Endothelial cell of umbilical vein (primary cell): ENCODE data around the gene ARL2BP. TPM values are rescaled to one million over a fixed set of nuclear protein-coding genes. Genes with fewer than 3 reads are reported as not detected.

ENCODE experiments used
- BruUV-seq: library from RNA; stranded (reverse); fragments of 400-500 nt; replicated peaks from 2 replicates; lab custom pipeline; 2021; lab: Mats Ljungman, UMichigan
- CTCF ChIA-PET: fragments of 300-600, 350-600 bp; sonication (Branson Sonifier 250); formaldehyde crosslinking; loops from one replicate; lab custom pipeline; 2021; ENCODE audit warnings: antibody characterized with exemption, inconsistent platforms; lab: Charles Lee
- POLR2A ChIA-PET: fragments of 300-600, 350-600 bp; sonication (Branson Sonifier 250); formaldehyde crosslinking; loops from one replicate; lab custom pipeline; 2021; ENCODE audit warnings: antibody characterized with exemption, inconsistent platforms; lab: Charles Lee
- DNase-seq: peaks from one replicate; pipeline ENCODE4 v3.0.0-alpha.2; 2011; ENCODE audit warnings: low read depth, low spot score
- FAIRE-seq: peaks from 2 replicates; lab custom pipeline; 2011; peaks lifted over from hg19 to GRCh38; lab: Jason Lieb, UNC
- H2AFZ ChIP-seq: 2 replicates; pipeline ENCODE4 v1.6.0; 2012; ENCODE audit warnings: low read depth, low read length, control low read depth, inconsistent platforms
- H3K27ac ChIP-seq: 2 replicates; pipeline ENCODE4 v1.5.1; 2011; ENCODE audit warnings: low read depth, mild to moderate bottlenecking, control low read depth, low read length, moderate library complexity; ENCODE audit not compliant: insufficient read depth
- H3K27me3 ChIP-seq, 2 experiments: 2 replicates each; pipeline versions ENCODE4 v1.6.0 to v1.6.1; 2011; ENCODE audit warnings: low read length in 2 of 2, mixed read lengths in 1 of 2; ENCODE audit not compliant: control insufficient read depth in 2 of 2, insufficient read depth in 2 of 2
- H3K36me3 ChIP-seq, 2 experiments: 2 replicates in 1 of 2; 3 replicates in 1 of 2; pipeline ENCODE4 v1.5.1; 2011; ENCODE audit warnings: low read length in 2 of 2, mild to moderate bottlenecking in 1 of 2, moderate library complexity in 1 of 2; ENCODE audit not compliant: control insufficient read depth in 2 of 2, insufficient read depth in 2 of 2; ENCODE audit errors: extremely low read depth in 1 of 2
- H3K4me1 ChIP-seq: 3 replicates; pipeline ENCODE4 v1.5.1; 2011; ENCODE audit warnings: mild to moderate bottlenecking, low read length; ENCODE audit not compliant: control insufficient read depth, insufficient read depth; ENCODE audit errors: extremely low read depth
- H3K4me2 ChIP-seq: 2 replicates; pipeline ENCODE4 v1.6.1; 2011; ENCODE audit warnings: low read length, control low read depth, mixed read lengths; ENCODE audit not compliant: insufficient read depth
- H3K4me3 ChIP-seq, 3 experiments: fragments of 200-600 bp in 1 of 3; sonication (generic), shearing (Covaris generic) in 1 of 3; replicated peaks in 1 of 3; 2 replicates each; pipeline ENCODE4 v1.5.1; 2011 to 2016; ENCODE audit warnings: control low read depth in 3 of 3, low read length in 3 of 3, mild to moderate bottlenecking in 2 of 3, inconsistent platforms in 1 of 3, low read depth in 1 of 3, moderate library complexity in 1 of 3; ENCODE audit not compliant: insufficient read depth in 1 of 3
- H3K79me2 ChIP-seq: 2 replicates; pipeline ENCODE4 v1.6.0; 2012; ENCODE audit warnings: low read length, inconsistent platforms; ENCODE audit not compliant: control insufficient read depth, insufficient read depth
- H3K9ac ChIP-seq: replicated peaks from 2 replicates; pipeline ENCODE3; 2011; ENCODE audit warnings: low read length, control low read depth; ENCODE audit not compliant: insufficient read depth; ENCODE audit errors: extremely low read depth
- H3K9me1 ChIP-seq: replicated peaks from 3 replicates; pipeline ENCODE4 v1.6.0; 2011; ENCODE audit warnings: mild to moderate bottlenecking, low read length; ENCODE audit not compliant: control insufficient read depth, insufficient read depth; ENCODE audit errors: extremely low read depth
- H3K9me3 ChIP-seq: replicated peaks from 2 replicates; pipeline ENCODE4 v1.5.1; 2012; ENCODE audit warnings: low read length, inconsistent platforms; ENCODE audit not compliant: control insufficient read depth, insufficient read depth
- H4K20me1 ChIP-seq: replicated peaks from 2 replicates; pipeline ENCODE3; 2011; ENCODE audit warnings: mild to moderate bottlenecking, low read length; ENCODE audit not compliant: control insufficient read depth, insufficient read depth; ENCODE audit errors: extremely low read depth
- CTCF ChIP-seq, 2 donors: IDR thresholded peaks; 1 replicate in 1 of 2; 2 replicates in 1 of 2; pipeline ENCODE4 v1.5.1; 2011; ENCODE audit warnings: low read length in 2 of 2, mild to moderate bottlenecking in 2 of 2, moderate library complexity in 2 of 2, control low read depth in 1 of 2, inconsistent platforms in 1 of 2, low read depth in 1 of 2; ENCODE audit not compliant: insufficient read depth in 1 of 2; ENCODE audit errors: extremely low read depth in 1 of 2
- EZH2 ChIP-seq: IDR thresholded peaks from 2 replicates; pipeline ENCODE4 v1.6.1; 2012; ENCODE audit warnings: borderline replicate concordance, low read depth, mild to moderate bottlenecking, moderate library complexity, low read length, inconsistent platforms; ENCODE audit not compliant: severe bottlenecking
- FOS ChIP-seq: IDR thresholded peaks from 2 replicates; pipeline ENCODE4 v1.6.1; 2011; ENCODE audit warnings: mild to moderate bottlenecking, low read length, moderate library complexity, borderline replicate concordance; ENCODE audit not compliant: insufficient read depth
- GATA2 ChIP-seq: IDR thresholded peaks from 2 replicates; pipeline ENCODE4 v1.7.0; 2011; ENCODE audit warnings: low read depth, mild to moderate bottlenecking, moderate library complexity, mixed read lengths, low read length; ENCODE audit not compliant: insufficient read length, insufficient read depth
- JUN ChIP-seq: IDR thresholded peaks from 2 replicates; pipeline ENCODE4 v1.6.1; 2011; ENCODE audit warnings: borderline replicate concordance, low read depth; ENCODE audit not compliant: insufficient read length, insufficient read depth
- MAX ChIP-seq: IDR thresholded peaks from 2 replicates; pipeline ENCODE4 v1.6.1; 2011; ENCODE audit not compliant: insufficient read depth, insufficient read length
- MYC ChIP-seq: IDR thresholded peaks from one replicate; pipeline ENCODE4 v1.6.1; 2011; ENCODE audit warnings: mild to moderate bottlenecking, low read depth, low read length
- POLR2A ChIP-seq: IDR thresholded peaks from 2 replicates; pipeline ENCODE4 v1.6.1; 2012; ENCODE audit warnings: low read depth, mild to moderate bottlenecking, control low read depth, low read length
- POLR2AphosphoS5 ChIP-seq: IDR thresholded peaks from 2 replicates; pipeline ENCODE4 v1.6.1; 2012; ENCODE audit warnings: low read depth, mild to moderate bottlenecking, control low read depth, low read length, moderate library complexity; ENCODE audit not compliant: insufficient read depth
- dilution Hi-C: fragments of 300-500 bp; cut with MboI; formaldehyde crosslinking; loops from one replicate; pipeline ENCODE4 v1.15.0; 2019; ENCODE audit warnings: low sequenced_read_pairs; ENCODE audit not compliant: extremely low pct_ligation_motif_present
- intact Hi-C: fragments of 100-400 bp; cut with micrococcal nuclease; formaldehyde crosslinking; loops from one replicate; pipeline ENCODE4 v1.10.0; 2022
- polyA plus RNA-seq, 4 experiments: library from polyadenylated mRNA; depleted of rRNA in 3 of 4; stranded (reverse) in 3 of 4; unstranded in 1 of 4; fragments of >200 nt; gene quantifications; 2 replicates each; pipeline versions ENCODE4 v1.2.1 to v1.2.3, GENCODE V29; 2011 to 2012; ENCODE audit warnings: missing spikeins in 1 of 4
- total RNA-seq: library from RNA; stranded (reverse); gene quantifications from 2 replicates; pipeline ENCODE4 v1.2.3, GENCODE V29; 2021

The ARL2BP gene
- total and polyA plus RNA-seq, 2 donors (not counting 3 experiments of a cell fraction or from before 2014, with no cell fraction given) = 80.4 to 111 TPM

GRCh38 chr16:57226701-57227621 is 18.1 kb upstream of the ARL2BP start:
- DNase-seq (no peak), FAIRE-seq (no peak)
- Histone ChIP-seq H3K36me3 (peaks cover 35 to 40% of the 10 kb centered on the region in 2 experiments), H4K20me1 (no peaks in the 10 kb centered on the region), H3K27ac (no peak overlapping the region), H3K79me2 (no peaks in the 10 kb centered on the region), H2AFZ (no peak overlapping the region), H3K9ac (no peak overlapping the region), H3K4me1 (no peaks in the 10 kb centered on the region), H3K9me3 (no peaks in the 10 kb centered on the region), H3K4me2 (no peak overlapping the region), H3K4me3 (no peak overlapping the region), H3K9me1 (no peaks in the 10 kb centered on the region), H3K27me3 (no peaks in the 10 kb centered on the region)
- CTCF ChIA-PET = interaction anchor here (1.5 kb wide), 1 partner anchor 9 kb away, joined by 3 read pairs; no protein-coding TSS in a partner anchor
- intact Hi-C loops (no loop called here), dilution Hi-C loops (no loop called here)
- POLR2A ChIA-PET = no interaction called here
- TF ChIP-seq FOS (no peak), MAX (no peak), EZH2 (no peak), JUN (no peak), POLR2AphosphoS5 (no peak), GATA2 (no peak), POLR2A (no peak), MYC (no peak), CTCF (IDR thresholded peaks at IDR 0.05; ENCODE audit: extremely low read depth in 1 of 2, insufficient read depth in 1 of 2, low read depth in 1 of 2, low read length in 2 of 2) (no peak)
- no TSS peak for BruUV-seq
